GM12892 (cell line): ENCODE data around the gene ZBTB46.

ENCODE experiments used
- POLR2A ChIP-seq: IDR thresholded peaks from 2 replicates; pipeline ENCODE4 v1.6.1; 2011; ENCODE audit warnings: low read depth, low read length, control low read depth
- POLR2AphosphoS5 ChIP-seq: IDR thresholded peaks from 2 replicates; pipeline ENCODE4 v1.6.1; 2011; ENCODE audit warnings: low read depth, low read length, control low read depth
- TAF1 ChIP-seq: IDR thresholded peaks from 2 replicates; pipeline ENCODE4 v1.6.1; 2011; ENCODE audit warnings: low read depth, mild to moderate bottlenecking, control low read depth, low read length, borderline replicate concordance

- TF ChIP-seq POLR2A, result no peak
- no peak for TF ChIP-seq POLR2AphosphoS5
- TF ChIP-seq TAF1, result no peak
These were observed 23.4 kb downstream of the ZBTB46 start for GRCh38 chr20:63807654-63808053.
